ENCODE measurements around the gene SDK1. TPM values are rescaled to one million over a fixed set of nuclear protein-coding genes. Genes with fewer than 3 reads are reported as not detected.

SDK1 gene
- total and polyA plus RNA-seq, 2 experiments from 2014 or later = 2.1 to 10.0 TPM

GRCh38 chr7:3914051-3914775 is 613.2 kb downstream of the SDK1 start (continued):
- TF ChIP-seq CTCF (conservative IDR thresholded peaks at IDR 0.05; ENCODE audit: low read depth in 2 of 2) = no peak
- TF ChIP-seq CREB1 (CRISPR knock-in tag; IDR thresholded peaks at IDR 0.05; ENCODE audit: low read depth) = no peak
- TF ChIP-seq REST (IDR thresholded peaks at IDR 0.05; ENCODE audit: unreplicated experiment) = no peak
- no peak for TF ChIP-seq POLR2AphosphoS5 (IDR thresholded peaks at IDR 0.05; ENCODE audit: low read depth)

GRCh38 chr7:3915337-3915878 is 614.4 kb downstream of the SDK1 start:
- no peak overlapping the region for H2AFZ ChIP-seq
- peaks cover 7% of the 10 kb centered on the region for H3K4me1 Mint-ChIP-seq
- peaks cover 7% of the 10 kb centered on the region; the same call in 1 of the 3 replicates for H3K36me3 Mint-ChIP-seq (ENCODE audit: low read depth)
- no peak overlapping the region for H3K4me3 ChIP-seq
- H3K79me2 ChIP-seq (replicated peaks; ENCODE audit: insufficient read depth) = no peaks in the 10 kb centered on the region
- no peaks in the 10 kb centered on the region for H4K20me1 ChIP-seq (replicated peaks; ENCODE audit: insufficient read depth)
- no peak overlapping the region for H3K27ac ChIP-seq (ENCODE audit: low read depth)
- ATAC-seq (no peak), DNase-seq (ENCODE audit: low spot score) (no peak)
- H3K9me3 Mint-ChIP-seq = peaks cover 10% of the 10 kb centered on the region
- no peak overlapping the region for H3K4me3 Mint-ChIP-seq
- H3K27ac Mint-ChIP-seq = no peak overlapping the region
- no peaks in the 10 kb centered on the region for H3K4me1 ChIP-seq (ENCODE audit: insufficient read depth)
- H3K9me2 ChIP-seq (ENCODE audit: insufficient read depth) = peaks cover 5% of the 10 kb centered on the region; the same call in 1 of the 2 replicates
- no peaks in the 10 kb centered on the region for H3K36me3 ChIP-seq (ENCODE audit: insufficient read depth)
- H3K27me3 Mint-ChIP-seq (ENCODE audit: insufficient read depth, low read depth, poor library complexity) = peaks cover 5% of the 10 kb centered on the region
- H3K27me3 ChIP-seq (ENCODE audit: insufficient read depth) = no peaks in the 10 kb centered on the region
- no peaks in the 10 kb centered on the region for H3F3A ChIP-seq (replicated peaks; ENCODE audit: low read depth)
- H3K4me2 ChIP-seq = no peak overlapping the region
- TF ChIP-seq ZNF331 (CRISPR knock-in tag; IDR thresholded peaks at IDR 0.05; ENCODE audit: low read depth) (no peak), JUNB (IDR thresholded peaks at IDR 0.05; ENCODE audit: unreplicated experiment) (no peak), REST (IDR thresholded peaks at IDR 0.05; ENCODE audit: unreplicated experiment) (no peak), ZNF114 (CRISPR knock-in tag; IDR thresholded peaks at IDR 0.05) (no peak), NANOG (IDR thresholded peaks at IDR 0.05; ENCODE audit: borderline replicate concordance) (no peak)

All from GM23338 (cell line).